OCI-LY7 (cell line): ENCODE results near the gene MRPS23.

Source experiments
- EZH2phosphoT487 ChIP-seq: fragments of 200-600 bp; sonication (generic); IDR thresholded peaks from 2 replicates; pipeline ENCODE4 v1.6.1; 2018; ENCODE audit warnings: low read depth, borderline replicate concordance, mild to moderate bottlenecking, mixed run types, antibody characterized with exemption, low read length, moderate library complexity, mixed read lengths
- TF ChIP-seq, protein P1 (sequence below): fragments of 200-600 bp; sonication (generic); conservative IDR thresholded peaks from 2 replicates; pipeline ENCODE4 v1.5.1; 2014; ENCODE audit warnings: mild to moderate bottlenecking, antibody characterized with exemption, low read length, moderate library complexity, mixed read lengths

- TF ChIP-seq, protein P1, sequence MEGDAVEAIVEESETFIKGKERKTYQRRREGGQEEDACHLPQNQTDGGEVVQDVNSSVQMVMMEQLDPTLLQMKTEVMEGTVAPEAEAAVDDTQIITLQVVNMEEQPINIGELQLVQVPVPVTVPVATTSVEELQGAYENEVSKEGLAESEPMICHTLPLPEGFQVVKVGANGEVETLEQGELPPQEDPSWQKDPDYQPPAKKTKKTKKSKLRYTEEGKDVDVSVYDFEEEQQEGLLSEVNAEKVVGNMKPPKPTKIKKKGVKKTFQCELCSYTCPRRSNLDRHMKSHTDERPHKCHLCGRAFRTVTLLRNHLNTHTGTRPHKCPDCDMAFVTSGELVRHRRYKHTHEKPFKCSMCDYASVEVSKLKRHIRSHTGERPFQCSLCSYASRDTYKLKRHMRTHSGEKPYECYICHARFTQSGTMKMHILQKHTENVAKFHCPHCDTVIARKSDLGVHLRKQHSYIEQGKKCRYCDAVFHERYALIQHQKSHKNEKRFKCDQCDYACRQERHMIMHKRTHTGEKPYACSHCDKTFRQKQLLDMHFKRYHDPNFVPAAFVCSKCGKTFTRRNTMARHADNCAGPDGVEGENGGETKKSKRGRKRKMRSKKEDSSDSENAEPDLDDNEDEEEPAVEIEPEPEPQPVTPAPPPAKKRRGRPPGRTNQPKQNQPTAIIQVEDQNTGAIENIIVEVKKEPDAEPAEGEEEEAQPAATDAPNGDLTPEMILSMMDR = no peak
- TF ChIP-seq EZH2phosphoT487 = no peak
Measured at GRCh38 chr17:57794841-57795240, 55.0 kb downstream of the MRPS23 start.
